ENCODE data around the gene DEFB125.

The DEFB125 gene

GRCh38 chr20:137668-138490, 50.4 kb downstream of the DEFB125 start:
- H3K9me3 ChIP-seq (ENCODE audit: control insufficient read depth in 5 of 5, low read length in 5 of 5): peaks cover 0 to 5% (median 0%) of the 10 kb centered on the region in 5 donors
- no peak overlapping the region for H3K4me3 ChIP-seq (ENCODE audit: low read depth in 1 of 5, low read length in 5 of 5)
- peaks cover 0 to 13% (median 3%) of the 10 kb centered on the region in 5 donors for H3K27me3 ChIP-seq (ENCODE audit: control insufficient read depth in 5 of 5, insufficient read depth in 4 of 5, low read length in 5 of 5)
- H3K36me3 ChIP-seq (ENCODE audit: control insufficient read depth in 5 of 5, insufficient read depth in 5 of 5, low read length in 5 of 5): no peaks in the 10 kb centered on the region
- no peaks in the 10 kb centered on the region for H3K4me1 ChIP-seq (ENCODE audit: control insufficient read depth in 5 of 5, insufficient read depth in 5 of 5, low read length in 5 of 5)
- no peak overlapping the region for H3K27ac ChIP-seq (ENCODE audit: low read depth, low read length)
- no peak overlapping the region for H3K9ac ChIP-seq (ENCODE audit: low read length in 5 of 5)

- Histone ChIP-seq H3K9ac (ENCODE audit: low read length in 5 of 5) (no peak within 1 kb of the TSS), H3K36me3 (ENCODE audit: control insufficient read depth in 5 of 5, insufficient read depth in 5 of 5, low read length in 5 of 5) (no peaks in the 10 kb centered on the region), H3K4me1 (ENCODE audit: control insufficient read depth in 5 of 5, insufficient read depth in 5 of 5, low read length in 5 of 5) (no peaks in the 10 kb centered on the region), H3K27me3 (ENCODE audit: control insufficient read depth in 5 of 5, insufficient read depth in 4 of 5, low read length in 5 of 5) (peaks cover 2 to 13% (median 3%) of the 10 kb centered on the region in 5 donors), H3K27ac (ENCODE audit: low read depth, low read length) (no peak within 1 kb of the TSS), H3K9me3 (ENCODE audit: control insufficient read depth in 5 of 5, low read length in 5 of 5) (peaks cover 0 to 5% (median 0%) of the 10 kb centered on the region in 5 donors), H3K4me3 (ENCODE audit: low read depth in 1 of 5, low read length in 5 of 5) (no peak within 1 kb of the TSS)
Observed at GRCh38 chr20:142290-142689, 54.8 kb downstream of the DEFB125 start, which contains the start of gene DEFB126. DEFB126 (plus strand) TSS chr20:142590; CDS start chr20:142629, 39 bp downstream.

GRCh38 chr20:145877-146276, 58.4 kb downstream of the DEFB125 start:
- Histone ChIP-seq H3K27ac (ENCODE audit: low read depth, low read length) (no peak overlapping the region), H3K9ac (ENCODE audit: low read length in 5 of 5) (no peak overlapping the region), H3K9me3 (ENCODE audit: control insufficient read depth in 5 of 5, low read length in 5 of 5) (no peaks in the 10 kb centered on the region), H3K27me3 (ENCODE audit: control insufficient read depth in 5 of 5, insufficient read depth in 4 of 5, low read length in 5 of 5) (peaks cover 2 to 6% (median 5%) of the 10 kb centered on the region in 5 donors), H3K36me3 (ENCODE audit: control insufficient read depth in 5 of 5, insufficient read depth in 5 of 5, low read length in 5 of 5) (no peaks in the 10 kb centered on the region), H3K4me3 (ENCODE audit: low read depth in 1 of 5, low read length in 5 of 5) (no peak overlapping the region), H3K4me1 (ENCODE audit: control insufficient read depth in 5 of 5, insufficient read depth in 5 of 5, low read length in 5 of 5) (no peaks in the 10 kb centered on the region)
